HEK293 (cell line): Measurements from ENCODE around the gene WARS2.

Source experiments
- SALL2 ChIP-seq: fragments of 450-650 bp; formaldehyde crosslinking; IDR thresholded peaks from 2 replicates; pipeline ENCODE4 v1.5.0; 2017; ENCODE audit warnings: missing biosample characterization, mild to moderate bottlenecking, missing genetic modification characterization, borderline replicate concordance
- ZNF302 ChIP-seq: fragments of 450-650 bp; formaldehyde crosslinking; IDR thresholded peaks from 2 replicates; pipeline ENCODE4 v1.5.1; 2016; ENCODE audit warnings: missing biosample characterization, missing genetic modification characterization, low read depth
- ZNF510 ChIP-seq: fragments of 450-650 bp; formaldehyde crosslinking; IDR thresholded peaks from 2 replicates; pipeline ENCODE4 v1.5.1; 2018; ENCODE audit warnings: mild to moderate bottlenecking, missing genetic modification characterization, missing biosample characterization; ENCODE audit not compliant: insufficient replicate concordance
- ZNF670 ChIP-seq: fragments of 450-650 bp; formaldehyde crosslinking; IDR thresholded peaks from 2 replicates; pipeline ENCODE4 v1.5.1; 2016; ENCODE audit warnings: missing biosample characterization, missing genetic modification characterization, low read depth
- ZSCAN30 ChIP-seq: fragments of 450-650 bp; IDR thresholded peaks from 2 replicates; pipeline ENCODE4 v1.5.1; 2018; ENCODE audit warnings: missing biosample characterization, mild to moderate bottlenecking, missing genetic modification characterization, moderate library complexity
- TF ChIP-seq, protein P1 (sequence below): fragments of 450-650 bp; formaldehyde crosslinking; IDR thresholded peaks from 2 replicates; pipeline ENCODE4 v1.5.1; 2016; ENCODE audit warnings: missing biosample characterization, missing genetic modification characterization
- TF ChIP-seq, protein P2 (sequence below): fragments of 450-650 bp; formaldehyde crosslinking; IDR thresholded peaks from 2 replicates; pipeline ENCODE4 v1.5.1; 2016; ENCODE audit warnings: missing biosample characterization, missing genetic modification characterization
- TF ChIP-seq, protein P3 (sequence below): sonication (generic); formaldehyde crosslinking; IDR thresholded peaks from 2 replicates; pipeline ENCODE4 v1.8.1; 2022; ENCODE audit warnings: mild to moderate bottlenecking, moderate library complexity, missing genetic modification reagents

DNA sequence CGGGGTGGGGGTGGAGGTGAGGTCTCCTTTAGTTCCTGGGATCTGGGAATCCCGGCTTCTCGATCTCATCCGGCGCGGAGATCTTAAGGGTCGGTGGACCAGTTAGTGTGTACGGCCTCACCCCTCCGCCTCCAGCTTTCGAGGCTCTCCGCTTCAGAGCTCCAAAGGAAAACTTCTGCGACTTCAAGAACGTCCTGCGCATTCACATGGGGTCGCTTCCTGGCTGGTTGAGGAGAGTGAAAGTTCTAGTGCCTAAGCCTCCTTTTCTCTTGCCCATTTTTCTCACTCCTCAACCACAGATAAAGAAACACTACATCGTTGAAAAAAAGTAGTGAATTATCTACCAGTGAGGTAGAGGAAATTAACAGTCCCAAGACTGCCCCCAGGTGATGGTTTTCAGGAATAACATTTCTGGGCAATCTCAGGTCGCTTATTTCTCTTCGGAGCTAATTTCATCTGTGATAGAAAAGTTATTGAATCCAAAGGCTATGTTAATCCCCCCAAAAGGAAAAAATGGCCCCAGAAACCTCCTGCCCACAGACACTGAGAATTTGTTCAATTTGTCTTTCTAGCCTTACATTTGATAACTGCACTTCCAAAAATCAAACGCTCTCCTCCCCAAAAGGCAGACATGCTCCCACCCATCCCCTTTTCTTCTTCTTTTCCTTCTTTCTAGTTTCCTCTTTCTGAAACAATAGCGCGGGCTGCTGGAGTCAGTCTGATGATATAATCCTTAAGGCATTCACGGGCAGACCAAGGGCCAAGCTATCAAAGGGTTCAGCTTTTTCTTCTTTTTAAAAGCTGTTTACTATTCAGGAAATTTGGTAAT lies 131.8 kb downstream of the WARS2 start:
- TF ChIP-seq ZNF302 (tag by site-specific recombination): no peak
- no peak for TF ChIP-seq ZSCAN30 (tag by site-specific recombination)
- TF ChIP-seq, protein P1, sequence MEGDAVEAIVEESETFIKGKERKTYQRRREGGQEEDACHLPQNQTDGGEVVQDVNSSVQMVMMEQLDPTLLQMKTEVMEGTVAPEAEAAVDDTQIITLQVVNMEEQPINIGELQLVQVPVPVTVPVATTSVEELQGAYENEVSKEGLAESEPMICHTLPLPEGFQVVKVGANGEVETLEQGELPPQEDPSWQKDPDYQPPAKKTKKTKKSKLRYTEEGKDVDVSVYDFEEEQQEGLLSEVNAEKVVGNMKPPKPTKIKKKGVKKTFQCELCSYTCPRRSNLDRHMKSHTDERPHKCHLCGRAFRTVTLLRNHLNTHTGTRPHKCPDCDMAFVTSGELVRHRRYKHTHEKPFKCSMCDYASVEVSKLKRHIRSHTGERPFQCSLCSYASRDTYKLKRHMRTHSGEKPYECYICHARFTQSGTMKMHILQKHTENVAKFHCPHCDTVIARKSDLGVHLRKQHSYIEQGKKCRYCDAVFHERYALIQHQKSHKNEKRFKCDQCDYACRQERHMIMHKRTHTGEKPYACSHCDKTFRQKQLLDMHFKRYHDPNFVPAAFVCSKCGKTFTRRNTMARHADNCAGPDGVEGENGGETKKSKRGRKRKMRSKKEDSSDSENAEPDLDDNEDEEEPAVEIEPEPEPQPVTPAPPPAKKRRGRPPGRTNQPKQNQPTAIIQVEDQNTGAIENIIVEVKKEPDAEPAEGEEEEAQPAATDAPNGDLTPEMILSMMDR (tag by site-specific recombination): no peak
- TF ChIP-seq ZNF510: no peak
- TF ChIP-seq SALL2 (tag by site-specific recombination): no peak
- TF ChIP-seq, protein P2, sequence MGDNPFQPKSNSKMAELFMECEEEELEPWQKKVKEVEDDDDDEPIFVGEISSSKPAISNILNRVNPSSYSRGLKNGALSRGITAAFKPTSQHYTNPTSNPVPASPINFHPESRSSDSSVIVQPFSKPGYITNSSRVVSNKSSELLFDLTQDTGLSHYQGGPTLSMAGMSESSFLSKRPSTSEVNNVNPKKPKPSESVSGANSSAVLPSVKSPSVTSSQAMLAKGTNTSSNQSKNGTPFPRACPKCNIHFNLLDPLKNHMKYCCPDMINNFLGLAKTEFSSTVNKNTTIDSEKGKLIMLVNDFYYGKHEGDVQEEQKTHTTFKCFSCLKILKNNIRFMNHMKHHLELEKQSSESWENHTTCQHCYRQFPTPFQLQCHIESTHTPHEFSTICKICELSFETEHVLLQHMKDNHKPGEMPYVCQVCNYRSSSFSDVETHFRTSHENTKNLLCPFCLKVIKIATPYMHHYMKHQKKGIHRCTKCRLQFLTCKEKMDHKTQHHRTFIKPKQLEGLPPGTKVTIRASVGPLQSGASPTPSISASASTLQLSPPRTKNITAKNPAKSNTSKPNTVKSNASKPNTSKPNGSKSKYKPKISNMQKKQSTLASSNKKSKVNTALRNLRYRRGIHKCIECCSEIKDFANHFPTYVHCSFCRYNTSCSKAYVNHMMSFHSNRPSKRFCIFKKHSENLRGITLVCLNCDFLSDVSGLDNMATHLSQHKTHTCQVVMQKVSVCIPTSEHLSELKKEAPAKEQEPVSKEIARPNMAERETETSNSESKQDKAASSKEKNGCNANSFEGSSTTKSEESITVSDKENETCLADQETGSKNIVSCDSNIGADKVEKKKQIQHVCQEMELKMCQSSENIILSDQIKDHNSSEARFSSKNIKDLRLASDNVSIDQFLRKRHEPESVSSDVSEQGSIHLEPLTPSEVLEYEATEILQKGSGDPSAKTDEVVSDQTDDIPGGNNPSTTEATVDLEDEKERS (tag by site-specific recombination): no peak
- TF ChIP-seq, protein P3, sequence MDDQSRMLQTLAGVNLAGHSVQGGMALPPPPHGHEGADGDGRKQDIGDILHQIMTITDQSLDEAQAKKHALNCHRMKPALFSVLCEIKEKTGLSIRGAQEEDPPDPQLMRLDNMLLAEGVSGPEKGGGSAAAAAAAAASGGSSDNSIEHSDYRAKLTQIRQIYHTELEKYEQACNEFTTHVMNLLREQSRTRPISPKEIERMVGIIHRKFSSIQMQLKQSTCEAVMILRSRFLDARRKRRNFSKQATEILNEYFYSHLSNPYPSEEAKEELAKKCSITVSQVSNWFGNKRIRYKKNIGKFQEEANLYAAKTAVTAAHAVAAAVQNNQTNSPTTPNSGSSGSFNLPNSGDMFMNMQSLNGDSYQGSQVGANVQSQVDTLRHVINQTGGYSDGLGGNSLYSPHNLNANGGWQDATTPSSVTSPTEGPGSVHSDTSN (CRISPR knock-in tag): no peak
- no peak for TF ChIP-seq ZNF670
